ENCODE results near the gene PTP4A1.

PTP4A1 gene

DNA sequence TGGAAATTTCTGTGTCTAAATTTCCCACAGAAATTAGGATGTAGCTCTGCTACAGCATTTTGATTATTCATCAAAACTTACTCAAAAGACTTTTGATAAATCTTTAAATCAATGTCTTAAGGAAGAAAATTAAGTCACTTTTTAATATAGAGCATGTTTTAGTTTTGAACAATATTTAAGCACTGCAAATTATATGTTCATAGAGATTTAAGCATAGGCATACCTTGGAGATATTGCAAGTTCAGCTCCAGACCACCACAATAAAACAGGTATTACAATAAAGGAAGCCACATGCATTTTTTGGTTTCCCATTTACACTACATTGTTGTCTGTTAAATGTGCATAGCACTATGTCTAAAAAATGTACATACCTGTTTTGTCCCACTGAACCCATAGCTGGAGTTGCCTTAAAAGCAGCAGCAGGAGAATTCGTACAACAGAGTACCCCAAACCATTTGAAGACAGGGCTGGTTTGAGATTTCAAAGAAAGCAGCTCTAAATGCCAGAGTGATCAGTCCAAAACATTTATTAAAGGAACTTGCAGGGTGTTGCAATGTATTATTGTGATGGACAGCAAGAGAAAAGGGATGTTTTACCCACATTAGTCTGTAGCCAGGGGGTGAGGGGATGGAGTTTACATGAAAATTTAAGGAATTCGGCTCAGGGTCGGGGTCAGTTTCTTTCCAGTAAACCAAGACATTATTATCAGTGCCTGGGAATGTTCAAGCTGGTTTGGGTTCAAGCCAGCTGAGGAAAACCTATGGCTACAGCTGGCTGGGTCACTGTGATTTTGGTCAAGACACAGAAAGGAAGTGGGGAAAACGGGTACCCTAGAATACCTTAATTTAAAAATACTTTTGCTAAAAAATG lies 6.3 kb upstream of the PTP4A1 start:
- TF ChIP-seq, protein P1, sequence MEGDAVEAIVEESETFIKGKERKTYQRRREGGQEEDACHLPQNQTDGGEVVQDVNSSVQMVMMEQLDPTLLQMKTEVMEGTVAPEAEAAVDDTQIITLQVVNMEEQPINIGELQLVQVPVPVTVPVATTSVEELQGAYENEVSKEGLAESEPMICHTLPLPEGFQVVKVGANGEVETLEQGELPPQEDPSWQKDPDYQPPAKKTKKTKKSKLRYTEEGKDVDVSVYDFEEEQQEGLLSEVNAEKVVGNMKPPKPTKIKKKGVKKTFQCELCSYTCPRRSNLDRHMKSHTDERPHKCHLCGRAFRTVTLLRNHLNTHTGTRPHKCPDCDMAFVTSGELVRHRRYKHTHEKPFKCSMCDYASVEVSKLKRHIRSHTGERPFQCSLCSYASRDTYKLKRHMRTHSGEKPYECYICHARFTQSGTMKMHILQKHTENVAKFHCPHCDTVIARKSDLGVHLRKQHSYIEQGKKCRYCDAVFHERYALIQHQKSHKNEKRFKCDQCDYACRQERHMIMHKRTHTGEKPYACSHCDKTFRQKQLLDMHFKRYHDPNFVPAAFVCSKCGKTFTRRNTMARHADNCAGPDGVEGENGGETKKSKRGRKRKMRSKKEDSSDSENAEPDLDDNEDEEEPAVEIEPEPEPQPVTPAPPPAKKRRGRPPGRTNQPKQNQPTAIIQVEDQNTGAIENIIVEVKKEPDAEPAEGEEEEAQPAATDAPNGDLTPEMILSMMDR (IDR thresholded peaks at IDR 0.05; ENCODE audit: insufficient read depth, low read depth, low read length, missing control alignments): no peak
- no peak for DNase-seq (ENCODE audit: low read depth)
- H3K4me3 ChIP-seq (ENCODE audit: low read length): no peak overlapping the region

DNA sequence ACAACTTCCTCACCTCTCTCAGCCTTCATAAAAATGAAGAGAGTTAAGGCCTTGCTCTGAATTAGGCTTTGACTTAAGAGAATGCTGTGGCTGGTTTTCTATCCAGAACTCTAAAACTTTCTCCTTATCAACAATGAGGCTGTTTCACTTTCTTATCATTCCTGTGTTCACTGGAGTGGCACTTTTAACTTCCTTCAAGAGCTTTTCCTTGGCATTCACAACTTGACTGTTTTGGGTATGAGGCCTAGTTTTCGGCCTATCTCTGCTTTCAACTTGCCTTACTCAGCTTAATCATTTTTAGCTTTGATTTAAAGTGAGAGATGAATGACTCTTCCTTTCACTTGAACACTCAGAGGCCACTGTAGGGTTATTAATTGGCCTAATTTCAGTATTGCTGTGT lies 4.3 kb upstream of the PTP4A1 start:
- no peak for DNase-seq (ENCODE audit: low read depth)
- TF ChIP-seq, protein P1 (IDR thresholded peaks at IDR 0.05; ENCODE audit: insufficient read depth, low read depth, low read length, missing control alignments): no peak
- H3K4me3 ChIP-seq (ENCODE audit: low read length): no peak overlapping the region

DNA sequence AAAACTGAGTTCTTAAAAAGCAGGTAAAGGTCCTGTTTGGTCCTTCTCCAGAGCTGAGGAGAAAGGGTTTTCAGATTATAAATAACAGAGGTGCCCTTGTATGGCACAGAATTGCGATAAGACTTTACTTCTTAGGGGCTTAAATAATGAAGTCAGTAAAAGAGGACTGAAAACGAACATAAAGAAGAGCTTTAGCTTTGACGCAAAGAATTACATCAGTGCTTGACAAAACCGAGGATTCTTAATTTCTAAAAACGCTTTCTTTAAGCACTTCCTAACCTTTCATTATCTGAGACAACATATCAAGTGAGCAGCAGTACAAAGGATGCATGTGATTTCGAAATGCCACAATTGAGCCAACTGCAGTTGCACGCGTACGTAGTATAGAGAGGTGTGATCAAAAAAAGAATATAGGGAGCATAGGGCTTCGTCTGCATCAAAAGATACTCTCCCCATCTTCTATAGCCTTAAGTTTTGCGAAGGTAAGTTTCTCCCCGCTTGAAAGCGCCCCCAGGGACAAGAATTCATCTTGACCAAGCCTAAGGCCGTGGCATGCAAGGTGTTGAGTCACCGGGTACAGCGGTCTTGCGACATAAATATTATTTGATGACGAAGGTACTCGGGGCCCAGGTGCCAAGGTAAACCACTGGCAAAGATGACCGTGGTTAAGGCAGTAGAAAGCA lies 778 bp upstream of the PTP4A1 start:
- H3K4me3 ChIP-seq (ENCODE audit: low read length): peak overlapping the region; percentile 62
- TF ChIP-seq, protein P1 (IDR thresholded peaks at IDR 0.05; ENCODE audit: insufficient read depth, low read depth, low read length, missing control alignments): no peak
- peak; percentile 95 for DNase-seq (ENCODE audit: low read depth)

DNA sequence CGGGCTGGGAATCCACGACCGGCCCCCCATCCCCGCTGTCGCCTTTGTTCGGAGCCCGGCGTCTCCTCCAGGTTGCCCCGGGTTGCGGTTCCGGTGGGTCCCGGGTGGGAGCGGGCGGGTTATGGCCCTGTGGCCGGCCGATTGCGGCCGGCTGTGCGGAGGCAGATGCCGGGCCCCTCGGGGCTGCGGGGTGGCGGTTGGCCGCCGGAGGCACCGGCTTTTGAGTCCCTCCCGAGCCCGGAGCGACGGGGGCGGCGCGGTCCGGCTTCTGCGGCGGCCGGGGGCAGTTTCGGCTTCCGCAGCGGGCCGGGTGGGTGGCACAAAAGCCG lies 431 bp downstream of the PTP4A1 start:
- no peak for DNase-seq (ENCODE audit: low read depth)
- TF ChIP-seq, protein P1 (IDR thresholded peaks at IDR 0.05; ENCODE audit: insufficient read depth, low read depth, low read length, missing control alignments): no peak
- H3K4me3 ChIP-seq (ENCODE audit: low read length): peak overlapping the region; percentile 92

DNA sequence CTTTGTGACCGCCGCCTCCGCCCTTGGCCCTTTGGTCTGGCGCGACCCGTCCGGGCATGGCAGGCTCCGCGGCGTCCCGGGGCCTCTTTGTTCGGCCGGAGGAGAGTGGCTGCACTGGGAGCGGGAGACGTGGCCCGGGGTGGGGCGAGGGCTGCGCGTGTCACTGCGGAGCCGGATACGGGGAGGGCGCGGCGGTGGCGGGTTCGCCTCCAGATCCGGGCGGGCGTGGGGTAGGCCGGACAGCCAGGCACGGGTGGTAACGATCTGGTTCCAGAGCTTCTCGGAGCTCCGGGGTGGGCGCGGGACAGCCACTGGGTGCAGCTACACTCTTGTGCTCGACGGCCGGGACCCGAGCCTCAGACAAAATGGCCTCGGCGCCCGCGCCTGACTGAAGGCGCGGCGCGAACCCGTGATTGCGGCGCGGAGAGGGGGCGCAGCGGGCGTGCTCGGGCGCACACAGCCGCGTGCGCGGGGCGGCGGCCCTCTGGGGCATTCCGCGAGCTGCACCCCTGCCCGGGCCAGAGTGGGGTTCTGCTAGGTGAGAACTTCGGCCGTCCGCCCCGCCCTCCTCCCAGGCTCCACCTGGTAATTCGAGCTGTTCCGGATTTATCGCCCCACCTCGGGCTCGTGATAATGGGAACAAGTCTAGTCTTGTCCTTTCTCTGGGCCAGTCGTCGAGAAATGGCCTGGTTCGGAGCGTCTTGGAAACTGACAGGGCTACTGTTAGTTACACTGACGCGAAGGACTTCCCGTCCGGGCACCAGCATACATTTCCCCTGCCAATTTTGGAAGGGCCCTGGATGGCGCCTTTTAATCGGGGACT lies 1.0 kb downstream of the PTP4A1 start:
- DNase-seq (ENCODE audit: low read depth): peak; percentile 98
- H3K4me3 ChIP-seq (ENCODE audit: low read length): peak overlapping the region; percentile 92
- TF ChIP-seq, protein P1 (IDR thresholded peaks at IDR 0.05; ENCODE audit: insufficient read depth, low read depth, low read length, missing control alignments): no peak

DNA sequence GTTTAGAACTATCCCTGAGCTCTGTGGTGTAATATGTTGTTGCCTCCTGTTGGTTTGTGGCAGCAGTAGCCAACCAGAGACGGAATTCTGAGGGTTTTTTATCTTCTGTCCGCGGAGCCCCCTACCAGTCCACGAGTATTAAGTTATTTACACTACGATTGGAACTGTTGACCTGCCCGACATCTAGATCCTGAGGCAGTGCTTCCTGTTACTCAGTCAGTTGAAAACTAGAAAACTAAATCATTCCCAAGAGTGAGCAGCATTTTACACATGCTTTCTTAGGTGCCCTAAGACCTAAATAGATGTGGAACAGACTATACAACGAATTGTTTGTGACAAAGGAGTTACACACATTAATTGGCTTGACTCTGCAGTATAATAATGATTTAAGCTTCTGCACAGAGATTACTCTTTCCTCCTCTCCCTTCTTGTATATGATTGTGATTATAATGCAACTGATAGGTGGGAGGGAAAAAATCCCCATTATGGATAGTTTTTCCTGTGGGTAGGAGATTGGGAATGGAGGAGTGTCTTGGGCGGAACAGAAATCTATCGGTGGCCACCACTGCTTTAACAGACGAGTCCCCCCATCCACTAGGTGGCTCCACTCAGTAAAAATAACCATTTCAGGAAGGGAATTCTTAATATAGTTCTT lies 1.7 kb downstream of the PTP4A1 start:
- peak; percentile 74 for DNase-seq (ENCODE audit: low read depth)
- TF ChIP-seq, protein P1 (IDR thresholded peaks at IDR 0.05; ENCODE audit: insufficient read depth, low read depth, low read length, missing control alignments): peak; percentile 76
- H3K4me3 ChIP-seq (ENCODE audit: low read length): peak overlapping the region; percentile 92
